HUDEP-2 (cell line): ENCODE measurements around the gene NEDD4L.

Experiments used
- DNase-seq, 76 experiments: peaks; one replicate each; lab custom pipeline; 2025; ENCODE audit not compliant: unreplicated experiment in 76 of 76; lab: John Stamatoyannopoulos, UW

Gene NEDD4L

GRCh38 chr18:58400331-58400870, 356.4 kb downstream of the NEDD4L start:
- DNase-seq, result no peak

GRCh38 chr18:58401191-58401590, 357.2 kb downstream of the NEDD4L start:
- DNase-seq, result no peak

- DNase-seq, result no peak
These were observed 358.2 kb downstream of the NEDD4L start for GRCh38 chr18:58402247-58402646.

GRCh38 chr18:58402951-58403702, 359.1 kb downstream of the NEDD4L start:
- DNase-seq, result no peak

GRCh38 chr18:58403799-58404455, 359.9 kb downstream of the NEDD4L start:
- no peak for DNase-seq

- no peak for DNase-seq
These were observed 361.3 kb downstream of the NEDD4L start for GRCh38 chr18:58405107-58405898.

GRCh38 chr18:58407263-58407648, 363.2 kb downstream of the NEDD4L start:
- DNase-seq, result no peak

- no peak for DNase-seq
These were observed 363.8 kb downstream of the NEDD4L start for GRCh38 chr18:58407649-58408407.

DNA sequence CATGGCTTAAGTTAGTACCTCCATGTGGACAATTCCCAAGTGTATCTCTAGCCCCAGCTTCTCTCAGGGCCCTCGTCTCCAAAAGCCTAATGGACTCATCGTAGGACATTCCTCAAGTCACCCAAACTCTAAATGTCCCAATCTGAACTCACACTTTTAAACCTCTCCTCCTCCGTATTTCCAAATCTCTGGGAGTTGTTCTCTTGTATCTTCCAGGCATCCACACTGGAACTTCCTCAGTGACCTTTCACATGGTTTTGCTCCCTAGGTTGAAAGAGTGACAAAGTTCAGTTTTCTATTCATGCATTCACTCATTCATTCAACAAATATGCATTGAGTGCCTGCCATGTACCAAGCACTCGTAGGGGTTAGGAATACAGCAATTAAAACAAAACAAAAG, 364.6 kb downstream of the NEDD4L start:
- no peak for DNase-seq

DNA sequence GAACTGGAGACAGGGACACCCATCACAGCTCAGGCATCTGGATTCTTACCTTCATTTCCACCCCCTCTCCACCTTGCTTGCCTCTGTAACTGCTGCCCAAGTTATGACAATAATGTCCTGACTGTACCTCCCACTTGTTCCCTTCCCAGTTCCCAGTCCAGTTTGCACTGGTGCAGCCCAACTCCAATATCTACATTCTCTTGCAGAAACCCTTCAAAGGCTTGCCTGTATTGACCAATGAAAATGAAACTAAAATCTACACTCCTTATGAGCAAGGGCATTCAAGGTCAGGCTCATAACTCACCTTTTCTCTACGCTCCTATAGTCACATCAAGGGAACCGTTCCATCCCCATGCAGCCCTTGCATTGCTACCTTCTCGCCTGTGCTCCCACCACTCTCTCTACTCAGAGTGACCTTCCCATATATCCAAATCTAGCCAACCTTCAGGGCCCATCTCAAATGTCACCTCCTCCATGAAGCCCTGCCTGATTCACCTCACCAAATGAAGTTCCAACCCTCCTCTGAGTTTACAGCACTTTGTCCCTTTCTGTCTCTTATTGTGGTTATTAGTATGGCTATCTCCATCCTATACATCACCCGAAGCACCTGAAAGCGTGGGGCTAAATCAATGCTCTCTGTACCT, 365.9 kb downstream of the NEDD4L start:
- DNase-seq, result no peak

GRCh38 chr18:58411323-58411722, 367.3 kb downstream of the NEDD4L start:
- DNase-seq, result no peak

DNA sequence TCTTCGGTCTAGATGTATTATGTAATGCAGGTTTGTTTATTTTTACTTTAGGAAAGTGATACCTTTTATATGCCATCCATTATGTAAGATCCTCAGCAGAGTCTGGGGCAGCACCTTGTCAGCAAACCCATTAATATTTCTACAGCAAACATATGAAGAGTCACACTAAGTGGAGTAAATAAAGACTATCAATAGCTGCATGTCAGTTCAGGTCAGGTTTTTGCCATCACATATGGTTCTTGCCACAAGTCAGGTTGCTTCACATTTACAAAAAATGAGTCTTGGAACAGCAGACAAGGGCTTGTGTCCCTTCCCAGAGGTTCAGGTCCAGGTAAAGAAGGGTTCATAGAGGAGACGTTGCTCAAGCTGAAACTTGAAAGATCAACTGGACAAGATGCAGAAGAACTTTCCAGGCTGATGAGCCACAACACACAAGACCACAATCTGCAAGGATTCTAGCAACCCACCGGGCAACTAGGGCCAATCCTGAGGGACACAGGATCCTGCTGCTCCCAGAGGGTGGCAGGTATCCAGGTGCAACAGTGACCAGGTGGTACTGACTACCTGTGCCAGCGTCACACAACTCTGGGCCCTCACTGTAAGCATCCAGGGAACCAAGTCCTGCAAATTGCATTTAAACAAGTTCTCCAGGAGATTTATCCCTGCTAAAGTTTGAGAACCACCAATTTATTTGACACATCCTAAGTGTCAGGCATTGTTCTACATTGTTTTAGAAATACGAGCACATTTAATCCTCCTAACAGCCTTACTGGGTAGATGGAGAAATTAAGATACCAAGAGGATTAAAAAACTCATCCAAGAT, 369.0 kb downstream of the NEDD4L start:
- DNase-seq, result no peak

GRCh38 chr18:58413667-58414628, 369.9 kb downstream of the NEDD4L start:
- DNase-seq, result no peak

GRCh38 chr18:58416014-58416703, 372.1 kb downstream of the NEDD4L start:
- no peak for DNase-seq

GRCh38 chr18:58416704-58417683, 373.0 kb downstream of the NEDD4L start:
- no peak for DNase-seq

- no peak for DNase-seq
These were observed 373.7 kb downstream of the NEDD4L start for GRCh38 chr18:58417752-58418151.
